H1 (cell line): Measurements from ENCODE around the gene SMARCD2. TPM values are rescaled to one million over a fixed set of nuclear protein-coding genes. Genes with fewer than 3 reads are reported as not detected.
A peak's percentile ranks its signal among the peaks of the same experiment; 100 is the strongest.

Source experiments
- CTCF ChIA-PET: fragments of 300-600 bp; sonication (Branson Sonifier 250); formaldehyde crosslinking; loops from one replicate; lab custom pipeline; 2021; ENCODE audit not compliant: partially characterized antibody; lab: Charles Lee
- POLR2A ChIA-PET: fragments of 300-600 bp; sonication (Branson Sonifier 250); formaldehyde crosslinking; loops from one replicate; lab custom pipeline; 2021; ENCODE audit warnings: inconsistent platforms; ENCODE audit not compliant: partially characterized antibody; lab: Charles Lee
- DNase-seq, 2 experiments: peaks; one replicate each; pipeline versions ENCODE4 v3.0.0 to v3.0.0-alpha.2; 2010 to 2022; ENCODE audit warnings: low spot score in 2 of 2, low read depth in 1 of 2, mixed read lengths in 1 of 2
- FAIRE-seq: peaks from 2 replicates; lab custom pipeline; 2011; peaks lifted over from hg19 to GRCh38; lab: Jason Lieb, UNC
- H2AFZ ChIP-seq: 2 replicates; pipeline ENCODE4 v1.8.1; 2012; ENCODE audit warnings: low read length, inconsistent platforms
- H2AK5ac ChIP-seq: 2 replicates; pipeline ENCODE4 v1.6.1; 2013; ENCODE audit warnings: low read depth, low read length
- H2BK120ac ChIP-seq: replicated peaks from 2 replicates; pipeline ENCODE3; 2013; ENCODE audit warnings: low read depth, low read length, inconsistent platforms
- H2BK12ac ChIP-seq: 2 replicates; pipeline ENCODE4 v1.6.1; 2013; ENCODE audit warnings: low read depth, low read length
- H2BK15ac ChIP-seq: 2 replicates; pipeline ENCODE4 v1.6.1; 2013; ENCODE audit warnings: low read length
- H2BK20ac ChIP-seq: 2 replicates; pipeline ENCODE4 v1.6.1; 2013; ENCODE audit warnings: low read length
- H2BK5ac ChIP-seq: 2 replicates; pipeline ENCODE4 v1.6.1; 2013; ENCODE audit warnings: low read depth, low read length
- H3K14ac ChIP-seq: 2 replicates; pipeline ENCODE4 v1.6.1; 2013; ENCODE audit warnings: inconsistent platforms; ENCODE audit not compliant: insufficient read length
- H3K18ac ChIP-seq: 2 replicates; pipeline ENCODE4 v1.6.1; 2013; ENCODE audit warnings: low read length; ENCODE audit errors: extremely low read depth
- H3K23ac ChIP-seq: 2 replicates; pipeline ENCODE4 v1.6.1; 2013; ENCODE audit warnings: inconsistent platforms; ENCODE audit not compliant: insufficient read length
- H3K23me2 ChIP-seq: 2 replicates; pipeline ENCODE4 v1.6.1; 2013; ENCODE audit warnings: low read depth, low read length
- H3K27ac ChIP-seq: 2 replicates; pipeline ENCODE4 v1.6.1; 2011; ENCODE audit warnings: low read depth, low read length, inconsistent platforms
- H3K27me3 ChIP-seq, 4 experiments: replicated peaks in 1 of 4; 1 replicate in 1 of 4; 2 replicates in 3 of 4; pipeline versions ENCODE4 v1.6.1 to v1.8.1; 2011 to 2013; ENCODE audit warnings: low read length in 3 of 4, mild to moderate bottlenecking in 3 of 4, inconsistent platforms in 2 of 4, mixed read lengths in 2 of 4, moderate library complexity in 1 of 4; ENCODE audit not compliant: control insufficient read depth in 3 of 4, insufficient read depth in 3 of 4; ENCODE audit errors: extremely low read depth in 1 of 4
- H3K36me3 ChIP-seq, 4 experiments: 2 replicates each; pipeline versions ENCODE4 v1.6.1 to v1.8.1; 2011 to 2013; ENCODE audit warnings: mild to moderate bottlenecking in 4 of 4, low read length in 3 of 4, moderate library complexity in 2 of 4, control low read depth in 1 of 4, inconsistent platforms in 1 of 4; ENCODE audit not compliant: insufficient read depth in 4 of 4, control insufficient read depth in 2 of 4
- H3K4ac ChIP-seq: replicated peaks from 2 replicates; pipeline ENCODE3; 2013; ENCODE audit warnings: low read length, low read depth, mixed read lengths, inconsistent platforms; ENCODE audit not compliant: insufficient read length
- H3K4me1 ChIP-seq, 4 experiments: replicated peaks in 1 of 4; 1 replicate in 1 of 4; 2 replicates in 3 of 4; pipeline versions ENCODE4 v1.6.1 to v1.8.1; 2011 to 2013; ENCODE audit warnings: low read length in 3 of 4, inconsistent platforms in 2 of 4, mixed read lengths in 1 of 4; ENCODE audit not compliant: insufficient read depth in 4 of 4, control insufficient read depth in 3 of 4
- H3K4me2 ChIP-seq, 2 experiments: 2 replicates each; pipeline versions ENCODE4 v1.6.1 to v1.8.1; 2011 to 2013; ENCODE audit warnings: low read depth in 2 of 2, low read length in 2 of 2, control low read depth in 1 of 2, inconsistent platforms in 1 of 2, mild to moderate bottlenecking in 1 of 2; ENCODE audit not compliant: insufficient read depth in 1 of 2
- H3K4me3 ChIP-seq, 4 experiments: fragments of 200-600, 300-600 bp in 1 of 4; sonication (generic), shearing (Covaris generic), sonication (Bioruptor Twin) in 1 of 4; 2 replicates each; pipeline versions ENCODE4 v1.5.1 to v1.8.1; 2011 to 2016; ENCODE audit warnings: low read length in 4 of 4, low read depth in 3 of 4, control low read depth in 2 of 4, inconsistent platforms in 2 of 4, mild to moderate bottlenecking in 2 of 4, mixed read lengths in 1 of 4, moderate library complexity in 1 of 4; ENCODE audit not compliant: insufficient read depth in 2 of 4; ENCODE audit errors: extremely low read depth in 1 of 4
- H3K56ac ChIP-seq: replicated peaks from 2 replicates; pipeline ENCODE3; 2013; ENCODE audit warnings: low read depth, mild to moderate bottlenecking, mixed read lengths, low read length, inconsistent platforms; ENCODE audit not compliant: insufficient read length
- H3K79me1 ChIP-seq: 2 replicates; pipeline ENCODE4 v1.6.1; 2013; ENCODE audit warnings: low read depth, low read length, control low read depth
- H3K79me2 ChIP-seq, 2 experiments: 2 replicates each; pipeline versions ENCODE4 v1.6.1 to v1.8.1; 2012 to 2013; ENCODE audit warnings: low read length in 2 of 2, mild to moderate bottlenecking in 2 of 2, inconsistent platforms in 1 of 2; ENCODE audit not compliant: insufficient read depth in 2 of 2, control insufficient read depth in 1 of 2
- H3K9ac ChIP-seq, 4 experiments: replicated peaks in 1 of 4; 1 replicate in 1 of 4; 2 replicates in 3 of 4; pipeline versions ENCODE4 v1.6.1 to v1.8.1; 2011 to 2013; ENCODE audit warnings: low read depth in 3 of 4, low read length in 3 of 4, control low read depth in 2 of 4, mild to moderate bottlenecking in 2 of 4, moderate library complexity in 2 of 4, inconsistent platforms in 1 of 4; ENCODE audit errors: extremely low read depth in 1 of 4
- H3K9me3 ChIP-seq, 2 experiments: 2 replicates each; pipeline versions ENCODE4 v1.6.1 to v1.8.1; 2012 to 2013; ENCODE audit warnings: mild to moderate bottlenecking in 2 of 2, moderate library complexity in 2 of 2, control low read depth in 1 of 2, inconsistent platforms in 1 of 2, low read depth in 1 of 2, low read length in 1 of 2, mixed read lengths in 1 of 2; ENCODE audit not compliant: insufficient read depth in 2 of 2
- H4K20me1 ChIP-seq, 2 experiments: replicated peaks in 1 of 2; 2 replicates each; pipeline versions ENCODE3 to v1.8.1; 2011 to 2013; ENCODE audit warnings: inconsistent platforms in 2 of 2, low read length in 2 of 2, mild to moderate bottlenecking in 1 of 2; ENCODE audit not compliant: insufficient read depth in 2 of 2, control insufficient read depth in 1 of 2
- H4K5ac ChIP-seq: 2 replicates; pipeline ENCODE4 v1.6.1; 2013; ENCODE audit warnings: low read length, low read depth, mixed read lengths, inconsistent platforms; ENCODE audit not compliant: insufficient read length
- H4K8ac ChIP-seq: 2 replicates; pipeline ENCODE4 v1.8.0; 2013; ENCODE audit warnings: mild to moderate bottlenecking, moderate library complexity, low read length, inconsistent platforms; ENCODE audit not compliant: insufficient read depth; ENCODE audit errors: extremely low read depth
- H4K91ac ChIP-seq: replicated peaks from 2 replicates; pipeline ENCODE3; 2013; ENCODE audit warnings: low read length, mixed read lengths, inconsistent platforms; ENCODE audit not compliant: insufficient read length
- CHD2 ChIP-seq: IDR thresholded peaks from 2 replicates; pipeline ENCODE4 v1.6.1; 2012; ENCODE audit warnings: low read length, improper control_type of control experiment
- CREB1 ChIP-seq: IDR thresholded peaks from 2 replicates; pipeline ENCODE4 v1.6.1; 2012; ENCODE audit warnings: inconsistent platforms
- CTBP2 ChIP-seq: IDR thresholded peaks from 2 replicates; pipeline ENCODE4 v1.7.0; 2011; ENCODE audit warnings: borderline replicate concordance, mild to moderate bottlenecking, moderate library complexity, mixed read lengths, low read length; ENCODE audit not compliant: insufficient read depth, insufficient read length
- GTF2F1 ChIP-seq: IDR thresholded peaks from 2 replicates; pipeline ENCODE4 v1.6.1; 2012; ENCODE audit warnings: low read depth, low read length, improper control_type of control experiment, borderline replicate concordance
- NANOG ChIP-seq: IDR thresholded peaks from 2 replicates; pipeline ENCODE4 v1.6.1; 2011; ENCODE audit warnings: low read length, low read depth, mild to moderate bottlenecking, inconsistent platforms; ENCODE audit not compliant: insufficient read depth, poor library complexity, severe bottlenecking
- POLR2AphosphoS5 ChIP-seq: IDR thresholded peaks from 2 replicates; pipeline ENCODE4 v1.6.1; 2011; ENCODE audit warnings: low read depth, low read length
- TAF7 ChIP-seq: optimal IDR thresholded peaks from 2 replicates; pipeline ENCODE3; 2011; ENCODE audit warnings: low read depth, mild to moderate bottlenecking, inconsistent platforms, low read length, moderate library complexity, borderline replicate concordance
- WGBS, 2 experiments: shearing (Covaris generic) in 1 of 2; methylation state at CpG; one replicate each; pipeline versions ENCODE4 v1.1.6 to v1.1.7; 2013 to 2015; ENCODE audit warnings: low lambda C conversion rate in 2 of 2, mixed read lengths in 2 of 2, inconsistent platforms in 1 of 2, low coverage in 1 of 2, missing lambda C conversion rate in 1 of 2; ENCODE audit not compliant: insufficient replicate concordance in 2 of 2, insufficient coverage in 1 of 2, insufficient read length in 1 of 2; ENCODE audit errors: extremely low coverage in 1 of 2, missing lambda C conversion rate in 1 of 2; 5-methylcytosine and 5-hydroxymethylcytosine counted together
- polyA plus RNA-seq, 7 experiments: library from polyadenylated mRNA; depleted of rRNA in 3 of 7; stranded (reverse) in 5 of 7; unstranded in 2 of 7; fragments of >200 nt in 5 of 7; fragments of 200-250 nt in 2 of 7; gene quantifications; 1 replicate in 5 of 7; 2 replicates in 1 of 7; 4 replicates in 1 of 7; pipeline versions ENCODE4 v1.2.1 to v1.2.3, GENCODE V29; 2011 to 2013; ENCODE audit warnings: missing spikeins in 2 of 7, mixed read lengths in 2 of 7
- total RNA-seq: library from RNA; stranded (reverse); fragmentation: NEBNext Ultra II Directional; extraction: Animal tissue kit (Norgen Biotek cat#: 25700); gene quantifications from 2 replicates; pipeline ENCODE4 v1.2.1, GENCODE V29; 2021
- TF ChIP-seq, protein P1 (sequence below): IDR thresholded peaks from 2 replicates; pipeline ENCODE4 v1.6.1; 2012; ENCODE audit warnings: inconsistent platforms
- TF ChIP-seq, protein P2 (sequence below): IDR thresholded peaks from 2 replicates; pipeline ENCODE4 v1.6.1; 2011; ENCODE audit warnings: low read depth, mild to moderate bottlenecking, low read length; ENCODE audit not compliant: insufficient read depth

SMARCD2 gene
- total and polyA plus RNA-seq, 2 of the 8 experiments (the other 6 are each of a cell fraction or from before 2014, with no cell fraction given): 90.0 to 92.2 TPM

DNA sequence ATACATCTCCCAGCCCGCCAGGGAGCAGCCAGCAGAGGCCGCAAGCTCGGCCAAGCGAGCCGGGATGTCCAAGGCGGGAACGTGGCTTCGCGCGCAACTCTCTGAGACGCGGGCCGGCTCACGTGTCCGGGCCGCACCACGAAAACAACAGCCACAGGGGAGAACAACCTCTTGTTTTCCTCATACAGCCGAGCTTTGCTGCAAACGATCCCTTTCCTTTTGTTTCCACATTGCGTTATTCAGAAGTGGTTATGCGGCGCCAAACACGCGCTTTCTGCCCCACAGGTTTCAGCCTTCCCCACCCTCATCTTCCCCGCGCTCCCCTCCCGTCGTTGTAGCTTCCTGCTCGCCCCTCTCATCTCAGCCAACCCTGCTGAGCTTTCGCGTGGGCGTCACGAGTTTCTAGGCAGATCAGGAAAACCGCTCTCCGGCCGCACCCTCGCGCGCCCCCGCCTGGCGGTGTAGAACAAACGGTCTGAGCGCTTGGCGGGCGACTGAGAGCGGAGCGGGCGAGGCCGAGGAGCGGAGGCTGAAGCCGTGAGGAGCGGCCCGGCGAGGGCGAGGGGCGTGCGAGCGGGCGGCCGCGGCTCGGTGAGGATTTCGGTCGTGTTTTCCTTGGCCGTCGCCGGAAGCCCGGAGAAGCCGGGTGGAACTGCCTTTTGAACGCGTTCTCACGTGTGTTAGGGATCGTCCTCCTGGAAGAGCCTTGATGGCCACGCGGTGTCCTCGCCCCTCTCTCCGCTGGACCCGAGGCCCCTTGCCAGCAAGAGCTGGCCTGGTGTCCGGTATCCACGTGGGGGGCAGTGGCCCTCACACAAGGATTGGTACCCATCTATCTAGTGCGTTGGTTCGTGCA lies 6.6 kb upstream of the SMARCD2 start:
- peak; percentile 81 to 100 for DNase-seq
- Histone ChIP-seq H3K18ac (peak overlapping the region; percentile 97), H3K9ac (peak overlapping the region in 3 of 4 experiments; percentile 55 to 90 (median 81); a peak in 6 of 7 replicates), H2BK15ac (peak overlapping the region; percentile 97; the same call in 1 of the 2 replicates), H3K4me1 (no peaks in the 10 kb centered on the region), H2BK120ac (no peak overlapping the region), H3K79me2 (no peaks in the 10 kb centered on the region), H4K8ac (peak overlapping the region; percentile 98), H3K27ac (peak overlapping the region; percentile 76; the same call in 1 of the 2 replicates), H3K23ac (no peak overlapping the region), H2BK12ac (peak overlapping the region; percentile 100), H3K36me3 (no peaks in the 10 kb centered on the region), H4K91ac (peak overlapping the region; percentile 77), H3K4me3 (peak overlapping the region in 3 of 4 experiments; percentile 16 to 39 (median 25); a peak in 5 of 8 replicates), H2AFZ (peak overlapping the region; percentile 94; the same call in 1 of the 2 replicates), H3K79me1 (no peaks in the 10 kb centered on the region), H3K9me3 (peaks cover 4 to 9% of the 10 kb centered on the region in 2 experiments; a peak in 3 of 4 replicates), H3K14ac (no peak overlapping the region), H3K27me3 (peaks cover 0 to 29% (median 25%) of the 10 kb centered on the region in 4 experiments; a peak in 6 of 7 replicates), H2BK20ac (peak overlapping the region; percentile 100), H3K56ac (no peak overlapping the region), H2BK5ac (peak overlapping the region; percentile 97; the same call in 1 of the 2 replicates), H2AK5ac (peak overlapping the region; percentile 69; the same call in 1 of the 2 replicates), H3K23me2 (peaks cover 2% of the 10 kb centered on the region), H4K5ac (peak overlapping the region; percentile 31), H4K20me1 (no peaks in the 10 kb centered on the region), H3K4me2 (peak overlapping the region; percentile 42 to 75), H3K4ac (no peak overlapping the region)
- CTCF ChIA-PET: interaction anchor here (0.7 to 6.9 kb wide), 12 partner anchors 9 to 427 kb away, joined by 3 to 77 read pairs (median 5); partner anchors contain the start of genes CD79B, GH1 and GH2
- WGBS, 2 experiments: 40% methylated on average over 76 of the region's 82 CpGs; no CpG with 5 or more reads in 1 of the 2 experiments
- FAIRE-seq: no peak
- POLR2A ChIA-PET: interaction anchor here (1.0 to 1.8 kb wide), 7 partner anchors 11 to 76 kb away, joined by 3 to 10 read pairs (median 3); partner anchors contain the start of gene CCDC47
- TF ChIP-seq CTBP2: peak; percentile 57
- TF ChIP-seq CHD2: peak; percentile 68
- TF ChIP-seq, protein P1, sequence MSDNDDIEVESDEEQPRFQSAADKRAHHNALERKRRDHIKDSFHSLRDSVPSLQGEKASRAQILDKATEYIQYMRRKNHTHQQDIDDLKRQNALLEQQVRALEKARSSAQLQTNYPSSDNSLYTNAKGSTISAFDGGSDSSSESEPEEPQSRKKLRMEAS: peak; percentile 99
- TF ChIP-seq, protein P2, sequence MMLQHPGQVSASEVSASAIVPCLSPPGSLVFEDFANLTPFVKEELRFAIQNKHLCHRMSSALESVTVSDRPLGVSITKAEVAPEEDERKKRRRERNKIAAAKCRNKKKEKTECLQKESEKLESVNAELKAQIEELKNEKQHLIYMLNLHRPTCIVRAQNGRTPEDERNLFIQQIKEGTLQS: no peak
- peak; percentile 40 for TF ChIP-seq NANOG
- no peak for TF ChIP-seq GTF2F1
- TF ChIP-seq POLR2AphosphoS5: 0 out of 2 replicates have a peak, but pooled peaks have one; percentile 28
- TF ChIP-seq TAF7: no peak
- TF ChIP-seq CREB1: peak; percentile 96
